HEK293T (cell line): ENCODE results near the gene SH2D2A.

Source experiments
- CTCF ChIA-PET: fragments of 350-600 bp; formaldehyde crosslinking; extraction: SDS; loops from one replicate; lab custom pipeline; 2021; ENCODE audit warnings: antibody characterized with exemption, inconsistent platforms; lab: Yijun Ruan, JAX
- POLR2A ChIA-PET: fragments of 350-600 bp; formaldehyde crosslinking; extraction: SDS; loops from one replicate; lab custom pipeline; 2020; ENCODE audit warnings: antibody characterized with exemption, inconsistent platforms; lab: Yijun Ruan, JAX
- DNase-seq: peaks from one replicate; pipeline ENCODE4 v3.0.0; 2012; ENCODE audit warnings: mixed read lengths; ENCODE audit errors: extremely low spot score
- ARNT ChIP-seq: fragments of 450-650 bp; IDR thresholded peaks from 2 replicates; pipeline ENCODE4 v1.6.1; 2017; ENCODE audit warnings: mild to moderate bottlenecking
- BHLHE40 ChIP-seq: fragments of 450-650 bp; IDR thresholded peaks from 2 replicates; pipeline ENCODE4 v1.6.1; 2016; ENCODE audit warnings: mild to moderate bottlenecking, moderate library complexity, borderline replicate concordance
- CTBP1 ChIP-seq: fragments of 450-650 bp; IDR thresholded peaks from 2 replicates; pipeline ENCODE4 v1.6.1; 2016; ENCODE audit warnings: borderline replicate concordance
- ELF4 ChIP-seq: fragments of 450-650 bp; IDR thresholded peaks from 2 replicates; pipeline ENCODE4 v1.6.1; 2017; ENCODE audit warnings: antibody characterized with exemption
- FOXA1 ChIP-seq: fragments of 450-650 bp; IDR thresholded peaks from 2 replicates; pipeline ENCODE4 v1.6.1; 2016; ENCODE audit warnings: mild to moderate bottlenecking
- FOXK2 ChIP-seq: fragments of 450-650 bp; IDR thresholded peaks from 2 replicates; pipeline ENCODE4 v1.6.1; 2016; ENCODE audit warnings: mild to moderate bottlenecking
- FOXM1 ChIP-seq: fragments of 450-650 bp; IDR thresholded peaks from 2 replicates; pipeline ENCODE4 v1.6.1; 2017; ENCODE audit warnings: mild to moderate bottlenecking, borderline replicate concordance
- HDGF ChIP-seq: fragments of 450-650 bp; IDR thresholded peaks from 2 replicates; pipeline ENCODE4 v1.6.1; 2017; ENCODE audit warnings: antibody characterized with exemption, borderline replicate concordance
- L3MBTL2 ChIP-seq: fragments of 450-650 bp; conservative IDR thresholded peaks from 2 replicates; pipeline ENCODE4 v1.6.1; 2016; ENCODE audit warnings: mild to moderate bottlenecking
- LEF1 ChIP-seq: fragments of 450-650 bp; IDR thresholded peaks from 2 replicates; pipeline ENCODE4 v1.6.1; 2017; ENCODE audit warnings: mild to moderate bottlenecking, borderline replicate concordance
- NFRKB ChIP-seq: fragments of 450-650 bp; IDR thresholded peaks from 2 replicates; pipeline ENCODE4 v1.6.1; 2016; ENCODE audit warnings: mild to moderate bottlenecking, moderate library complexity
- SP1 ChIP-seq: fragments of 450-650 bp; IDR thresholded peaks from 2 replicates; pipeline ENCODE4 v1.6.1; 2017
- SUZ12 ChIP-seq: fragments of 450-650 bp; IDR thresholded peaks from 2 replicates; pipeline ENCODE4 v1.6.1; 2016; ENCODE audit warnings: mild to moderate bottlenecking
- TARDBP ChIP-seq: fragments of 450-650 bp; IDR thresholded peaks from 2 replicates; pipeline ENCODE4 v1.6.1; 2016
- ZNF384 ChIP-seq: fragments of 450-650 bp; IDR thresholded peaks from 2 replicates; pipeline ENCODE4 v1.6.1; 2016
- TF ChIP-seq, protein P1 (sequence below): fragments of 450-650 bp; IDR thresholded peaks from 2 replicates; pipeline ENCODE4 v1.6.1; 2016

SH2D2A gene

DNA sequence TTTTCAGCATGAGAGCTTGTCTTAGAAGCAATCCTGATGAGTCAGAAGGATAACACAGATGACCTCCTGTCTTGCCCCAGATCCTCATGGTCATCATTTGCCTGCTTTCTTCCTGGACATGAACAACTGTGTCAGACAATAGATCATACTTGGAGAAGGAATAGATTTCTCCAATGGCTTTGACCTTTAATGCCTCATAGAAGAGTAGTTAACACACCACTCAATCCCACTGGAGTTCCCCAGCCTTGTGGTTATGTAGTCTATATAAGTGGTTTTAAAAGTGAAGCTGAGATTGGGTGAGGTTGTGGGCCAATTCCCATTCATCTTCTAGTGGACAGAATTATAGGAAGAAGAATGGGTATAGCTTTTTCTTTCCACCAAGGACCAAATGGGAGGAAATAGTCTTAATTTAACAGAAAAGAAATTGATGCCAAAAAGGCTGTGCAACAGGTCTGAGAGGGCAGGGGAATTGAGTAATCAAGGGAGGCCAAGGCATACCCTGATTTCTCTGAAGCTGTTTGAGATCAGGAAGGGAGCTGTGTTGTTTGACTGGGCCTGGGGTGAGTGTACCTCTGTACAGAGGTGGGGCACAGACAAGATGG is 35.0 kb downstream of the SH2D2A start:
- CTCF ChIA-PET, result interaction anchor here (0.9 to 1.0 kb wide), 3 partner anchors 10 to 93 kb away, joined by 3 read pairs; no protein-coding TSS in a partner anchor
- POLR2A ChIA-PET, result interaction anchor here (0.6 to 1.9 kb wide), 2 partner anchors 15 to 54 kb away, joined by 4 to 10 read pairs; partner anchors contain the start of genes METTL25B and PRCC
- no peak for TF ChIP-seq CTBP1
- no peak for TF ChIP-seq ZNF384
- no peak for DNase-seq

DNA sequence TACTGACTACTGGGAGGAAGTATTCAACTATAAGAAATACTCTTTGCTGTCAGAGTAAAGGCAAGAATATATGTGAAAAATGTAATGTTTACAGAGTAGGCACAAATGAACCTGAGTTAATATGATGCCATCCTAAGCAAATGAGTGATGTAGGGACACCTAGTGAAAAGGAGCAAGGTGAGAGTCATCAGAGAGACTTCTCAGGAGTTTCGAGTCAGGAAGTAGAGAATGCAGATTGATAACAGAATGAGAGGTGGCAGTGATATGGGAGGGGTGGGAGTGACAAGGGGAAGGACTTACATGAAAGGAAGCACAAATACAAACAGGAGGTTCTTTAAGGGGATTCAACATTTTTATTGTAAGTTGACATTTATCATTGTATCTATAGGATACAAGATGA is 39.1 kb downstream of the SH2D2A start:
- DNase-seq, result no peak
- POLR2A ChIA-PET, result interaction anchor here (2.2 kb wide), 1 partner anchor 11 kb away, joined by 7 read pairs; the partner anchor contains the start of gene PRCC
- no peak for TF ChIP-seq CTBP1
- TF ChIP-seq FOXA1, result no peak
- no peak for TF ChIP-seq ZNF384
- no peak for TF ChIP-seq L3MBTL2
- no peak for TF ChIP-seq SUZ12
- no peak for TF ChIP-seq HDGF
- TF ChIP-seq, protein P1, sequence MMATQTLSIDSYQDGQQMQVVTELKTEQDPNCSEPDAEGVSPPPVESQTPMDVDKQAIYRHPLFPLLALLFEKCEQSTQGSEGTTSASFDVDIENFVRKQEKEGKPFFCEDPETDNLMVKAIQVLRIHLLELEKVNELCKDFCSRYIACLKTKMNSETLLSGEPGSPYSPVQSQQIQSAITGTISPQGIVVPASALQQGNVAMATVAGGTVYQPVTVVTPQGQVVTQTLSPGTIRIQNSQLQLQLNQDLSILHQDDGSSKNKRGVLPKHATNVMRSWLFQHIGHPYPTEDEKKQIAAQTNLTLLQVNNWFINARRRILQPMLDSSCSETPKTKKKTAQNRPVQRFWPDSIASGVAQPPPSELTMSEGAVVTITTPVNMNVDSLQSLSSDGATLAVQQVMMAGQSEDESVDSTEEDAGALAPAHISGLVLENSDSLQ, result no peak
- no peak for TF ChIP-seq NFRKB
- no peak for TF ChIP-seq TARDBP
- TF ChIP-seq LEF1, result no peak
- TF ChIP-seq FOXM1, result no peak
- TF ChIP-seq SP1, result no peak
- TF ChIP-seq FOXK2, result no peak
- no peak for TF ChIP-seq ARNT
- TF ChIP-seq ELF4, result no peak
- TF ChIP-seq BHLHE40, result no peak
- CTCF ChIA-PET, result interaction anchor here (0.6 to 2.3 kb wide), 2 partner anchors 16 to 88 kb away, joined by 4 to 7 read pairs; no protein-coding TSS in a partner anchor

DNA sequence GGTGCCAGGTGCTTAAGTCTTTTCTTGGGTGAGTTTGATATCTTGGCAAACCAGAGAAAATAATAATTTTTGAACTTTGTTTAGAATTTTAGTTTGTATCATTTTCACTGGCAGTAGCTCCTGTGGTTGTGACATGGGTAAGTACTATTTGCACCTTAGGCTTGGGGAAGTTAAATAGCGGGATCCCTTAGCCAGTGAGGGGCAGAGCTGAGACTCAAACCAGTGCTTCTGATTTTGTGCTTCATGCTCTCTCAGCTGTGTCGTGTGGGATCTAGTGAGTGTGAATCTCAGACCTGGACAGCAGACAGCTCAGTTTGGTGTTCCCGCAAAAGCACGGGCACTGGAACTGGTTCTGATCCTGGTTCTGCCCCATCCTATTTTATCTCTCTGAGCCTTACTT is 39.7 kb downstream of the SH2D2A start:
- ChIA-PET CTCF (interaction anchor here (2.3 kb wide), 1 partner anchor 88 kb away, joined by 7 read pairs; no protein-coding TSS in a partner anchor), POLR2A (interaction anchor here (2.2 kb wide), 1 partner anchor 10 kb away, joined by 7 read pairs; the partner anchor contains the start of gene PRCC)
- no peak for DNase-seq
- TF ChIP-seq LEF1 (no peak), SP1 (no peak), ELF4 (no peak), FOXM1 (no peak), TARDBP (no peak), NFRKB (no peak), ARNT (no peak), FOXA1 (no peak), CTBP1 (no peak), FOXK2 (no peak), HDGF (no peak), SUZ12 (no peak), ZNF384 (no peak), BHLHE40 (no peak)
- TF ChIP-seq, protein P1, result no peak

DNA sequence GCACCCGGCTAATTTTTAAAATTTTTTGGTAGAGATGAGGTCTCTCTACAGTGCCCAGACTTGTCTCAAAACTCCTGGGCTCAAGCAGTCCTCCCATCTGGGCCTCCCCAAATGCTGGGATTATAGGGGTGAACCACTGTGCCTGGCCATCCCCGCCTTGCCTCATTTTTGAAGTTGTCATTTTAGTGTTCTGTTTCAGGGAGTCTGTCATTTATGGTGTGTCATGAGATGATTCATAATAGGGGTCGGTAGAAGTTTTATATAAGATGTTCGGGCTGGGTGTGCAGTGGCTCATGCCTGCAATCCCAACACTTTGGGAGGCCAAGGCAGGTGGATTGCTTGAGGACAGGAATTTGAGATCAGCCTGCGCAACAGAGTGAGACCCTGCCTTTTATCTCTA is 40.8 kb downstream of the SH2D2A start:
- no peak for TF ChIP-seq TARDBP
- TF ChIP-seq HDGF, result no peak
- TF ChIP-seq BHLHE40, result no peak
- TF ChIP-seq ZNF384, result no peak
- ChIA-PET CTCF (interaction anchor here (0.6 to 2.3 kb wide), 2 partner anchors 86 to 437 kb away, joined by 6 to 7 read pairs; no protein-coding TSS in a partner anchor), POLR2A (interaction anchor here (2.2 kb wide), 1 partner anchor 9 kb away, joined by 7 read pairs; the partner anchor contains the start of gene PRCC)
- no peak for DNase-seq

DNA sequence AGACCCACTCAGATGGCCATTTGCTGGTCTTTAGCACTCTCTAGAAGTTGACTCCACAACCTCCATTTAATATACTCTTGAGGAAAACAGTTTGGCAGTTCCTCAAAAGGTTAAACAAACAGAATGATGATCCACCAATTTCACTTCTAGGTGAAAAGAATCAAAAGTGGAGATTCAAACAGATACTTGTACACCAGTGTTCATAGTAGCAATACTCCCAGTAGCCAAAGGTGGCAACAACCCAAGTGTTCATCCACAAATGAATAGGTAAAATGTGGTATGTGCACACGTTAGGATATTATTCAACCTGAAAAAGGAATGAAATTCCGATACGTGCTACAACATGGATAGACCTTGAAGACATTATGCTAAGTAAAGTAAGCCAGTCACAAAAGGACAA is 43.0 kb downstream of the SH2D2A start:
- CTCF ChIA-PET, result interaction anchor here (1.1 to 1.6 kb wide), 2 partner anchors 21 to 47 kb away, joined by 3 to 9 read pairs; no protein-coding TSS in a partner anchor
- POLR2A ChIA-PET, result no interaction called here
- no peak for DNase-seq
- TF ChIP-seq FOXA1 (no peak), ZNF384 (no peak), CTBP1 (no peak), HDGF (no peak), L3MBTL2 (no peak), LEF1 (no peak), FOXK2 (no peak), SP1 (no peak), ELF4 (no peak), FOXM1 (no peak), BHLHE40 (no peak), ARNT (no peak), TARDBP (no peak), SUZ12 (no peak), NFRKB (no peak)
- TF ChIP-seq, protein P1, result no peak
